Neuronal stem cell (in vitro differentiated cells): Measurements from ENCODE around the gene MFSD2A.

Experiments used
- DNase-seq: peaks from one replicate; pipeline ENCODE4 v3.0.0-alpha.2; 2013; ENCODE audit warnings: low spot score
- H2AFZ ChIP-seq: one replicate; pipeline ENCODE4 v1.6.1; 2013; ENCODE audit warnings: mild to moderate bottlenecking, low read length, inconsistent platforms
- H2AK5ac ChIP-seq: 2 replicates; pipeline ENCODE4 v1.6.1; 2013; ENCODE audit warnings: low read depth, mild to moderate bottlenecking, inconsistent platforms, low read length, moderate library complexity, mixed read lengths
- H2BK120ac ChIP-seq: 2 replicates; pipeline ENCODE4 v1.6.1; 2013; ENCODE audit warnings: low read depth, mild to moderate bottlenecking, inconsistent platforms, low read length, moderate library complexity, mixed read lengths
- H2BK12ac ChIP-seq: one replicate; pipeline ENCODE4 v1.6.1; 2013; ENCODE audit warnings: low read length, inconsistent platforms
- H2BK15ac ChIP-seq: 2 replicates; pipeline ENCODE4 v1.6.1; 2013; ENCODE audit warnings: mild to moderate bottlenecking, low read length, inconsistent platforms, mixed read lengths
- H2BK5ac ChIP-seq: one replicate; pipeline ENCODE4 v1.6.1; 2013; ENCODE audit warnings: inconsistent platforms, mild to moderate bottlenecking, low read length, moderate library complexity
- H3K14ac ChIP-seq: one replicate; pipeline ENCODE4 v1.6.1; 2013; ENCODE audit warnings: low read length, inconsistent platforms
- H3K18ac ChIP-seq: 2 replicates; pipeline ENCODE4 v1.6.1; 2013; ENCODE audit warnings: low read length, inconsistent platforms
- H3K23ac ChIP-seq: 2 replicates; pipeline ENCODE4 v1.6.1; 2013; ENCODE audit warnings: low read depth, mild to moderate bottlenecking, mixed read lengths, low read length, inconsistent platforms; ENCODE audit not compliant: poor library complexity
- H3K27ac ChIP-seq: replicated peaks from 3 replicates; pipeline ENCODE4 v1.5.1; 2013; ENCODE audit warnings: low read length, inconsistent platforms
- H3K27me3 ChIP-seq, 3 experiments: 2 replicates each; pipeline ENCODE4 v1.6.1; 2013; ENCODE audit warnings: low read length in 3 of 3, mild to moderate bottlenecking in 2 of 3, inconsistent platforms in 1 of 3, low read depth in 1 of 3, mixed read lengths in 1 of 3, moderate library complexity in 1 of 3; ENCODE audit not compliant: control insufficient read depth in 3 of 3, insufficient read depth in 3 of 3
- H3K36me3 ChIP-seq, 2 donors: replicated peaks in 1 of 2; 2 replicates each; pipeline ENCODE4 v1.6.1; 2013; ENCODE audit warnings: low read length in 2 of 2; ENCODE audit not compliant: control insufficient read depth in 2 of 2, insufficient read depth in 2 of 2
- H3K4ac ChIP-seq: 2 replicates; pipeline ENCODE4 v1.6.1; 2013; ENCODE audit warnings: inconsistent platforms, mild to moderate bottlenecking, low read length, moderate library complexity
- H3K4me1 ChIP-seq, 2 donors: 1 replicate in 1 of 2; 2 replicates in 1 of 2; pipeline ENCODE4 v1.6.1; 2013; ENCODE audit warnings: low read length in 2 of 2, low read depth in 1 of 2; ENCODE audit not compliant: control insufficient read depth in 2 of 2, insufficient read depth in 1 of 2
- H3K4me2 ChIP-seq: one replicate; pipeline ENCODE4 v1.6.1; 2013; ENCODE audit warnings: mild to moderate bottlenecking, low read length, inconsistent platforms; ENCODE audit not compliant: insufficient read depth, poor library complexity, severe bottlenecking
- H3K4me3 ChIP-seq, 2 donors: 2 replicates each; pipeline ENCODE4 v1.5.1; 2013; ENCODE audit warnings: low read length in 2 of 2, mild to moderate bottlenecking in 2 of 2, inconsistent platforms in 1 of 2, moderate library complexity in 1 of 2
- H3K79me1 ChIP-seq: one replicate; pipeline ENCODE4 v1.6.1; 2013; ENCODE audit warnings: low read depth, mild to moderate bottlenecking, inconsistent platforms, low read length, moderate library complexity
- H3K9ac ChIP-seq: one replicate; pipeline ENCODE4 v1.6.1; 2013; ENCODE audit warnings: mild to moderate bottlenecking, low read depth, low read length, inconsistent platforms; ENCODE audit not compliant: poor library complexity
- H3K9me3 ChIP-seq, 2 donors: replicated peaks in 1 of 2; 2 replicates each; pipeline versions ENCODE3 to v1.6.1; 2013; ENCODE audit warnings: low read length in 2 of 2, mild to moderate bottlenecking in 2 of 2, inconsistent platforms in 1 of 2, low read depth in 1 of 2, mixed read lengths in 1 of 2, moderate library complexity in 1 of 2; ENCODE audit not compliant: control insufficient read depth in 2 of 2, insufficient read depth in 1 of 2
- H4K8ac ChIP-seq: one replicate; pipeline ENCODE4 v1.6.1; 2013; ENCODE audit warnings: low read depth, mild to moderate bottlenecking, inconsistent platforms, low read length, moderate library complexity
- H4K91ac ChIP-seq: one replicate; pipeline ENCODE4 v1.6.1; 2013; ENCODE audit warnings: low read length, low read depth, mild to moderate bottlenecking, inconsistent platforms; ENCODE audit not compliant: poor library complexity
- WGBS, 2 donors: extraction: QIAGEN DNeasy Blood & Tissue Kit; methylation state at CpG; one replicate each; pipeline ENCODE4 v1.1.7; 2013; ENCODE audit warnings: missing lambda C conversion rate in 2 of 2, mixed read lengths in 1 of 2; ENCODE audit not compliant: insufficient read length in 2 of 2, insufficient replicate concordance in 1 of 2; ENCODE audit errors: extremely low coverage in 2 of 2; 5-methylcytosine and 5-hydroxymethylcytosine counted together

The MFSD2A gene

DNA sequence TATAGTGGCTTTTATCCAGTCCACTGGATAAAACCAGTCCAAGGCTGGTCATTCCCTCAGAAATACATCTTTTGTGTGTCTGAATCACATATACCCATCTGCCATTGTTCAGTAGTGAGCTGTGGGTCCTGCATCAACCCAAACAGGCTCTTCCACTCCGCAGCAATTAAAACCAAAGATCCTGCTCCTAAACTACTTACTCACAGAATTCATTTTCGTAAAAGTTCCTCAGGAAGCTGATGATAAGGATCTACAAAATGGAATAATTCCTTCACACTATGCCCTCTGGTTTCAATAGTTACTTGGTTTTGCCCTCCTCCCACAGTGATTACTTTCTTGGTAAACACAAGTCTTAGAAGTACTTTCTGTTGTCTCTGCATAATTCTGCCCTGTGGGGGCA, 5.1 kb upstream of the MFSD2A start:
- no peak overlapping the region for H3K9ac ChIP-seq
- no peak for DNase-seq
- H3K23ac ChIP-seq, result no peak overlapping the region
- no peak overlapping the region for H3K18ac ChIP-seq
- no peak overlapping the region for H3K4me3 ChIP-seq
- H2AK5ac ChIP-seq, result no peak overlapping the region
- H3K14ac ChIP-seq, result no peak overlapping the region
- H3K79me1 ChIP-seq, result no peaks in the 10 kb centered on the region
- H2AFZ ChIP-seq, result no peak overlapping the region
- WGBS, 2 donors, result no CpG with 5 or more reads among the region's 2 CpGs
- no peak overlapping the region for H3K4ac ChIP-seq
- no peak overlapping the region for H2BK12ac ChIP-seq
- peaks cover 0 to 9% of the 10 kb centered on the region in 2 donors for H3K9me3 ChIP-seq
- peaks cover 0 to 11% (median 0%) of the 10 kb centered on the region in 3 experiments for H3K27me3 ChIP-seq
- no peak overlapping the region for H2BK5ac ChIP-seq
- H3K4me2 ChIP-seq, result no peak overlapping the region
- H3K4me1 ChIP-seq, result peaks cover 4 to 11% of the 10 kb centered on the region in 2 donors
- no peak overlapping the region for H4K91ac ChIP-seq
- no peak overlapping the region for H3K27ac ChIP-seq
- no peak overlapping the region for H4K8ac ChIP-seq
- H3K36me3 ChIP-seq, result no peaks in the 10 kb centered on the region
- H2BK15ac ChIP-seq, result no peak overlapping the region
- no peak overlapping the region for H2BK120ac ChIP-seq

DNA sequence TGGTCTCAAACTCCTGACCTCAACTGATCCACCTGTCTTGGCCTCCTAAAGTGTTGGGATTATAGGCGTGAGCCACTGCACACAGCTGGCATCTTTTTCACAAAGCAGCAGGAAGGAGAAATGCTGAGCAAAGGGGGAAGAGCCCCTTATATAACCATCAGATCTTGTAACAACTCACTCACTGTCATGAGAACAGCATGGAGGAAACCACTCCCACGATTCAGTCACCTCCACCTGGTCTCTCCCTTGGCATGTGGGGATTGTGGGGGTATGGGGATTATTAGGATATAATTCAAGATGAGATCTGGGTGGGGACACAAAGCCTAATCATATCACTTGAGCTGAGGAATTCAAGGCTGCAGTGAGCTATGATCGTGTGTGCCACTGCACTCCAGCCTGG, 3.0 kb upstream of the MFSD2A start:
- Histone ChIP-seq H3K18ac (no peak overlapping the region), H3K9ac (no peak overlapping the region), H3K36me3 (peaks cover 0 to 2% of the 10 kb centered on the region in 2 donors), H2BK15ac (no peak overlapping the region), H2AK5ac (no peak overlapping the region), H2AFZ (no peak overlapping the region), H2BK120ac (no peak overlapping the region), H3K27me3 (peaks cover 0 to 27% (median 0%) of the 10 kb centered on the region in 3 experiments), H3K4ac (no peak overlapping the region), H3K79me1 (no peaks in the 10 kb centered on the region), H3K14ac (no peak overlapping the region), H3K4me1 (peaks cover 8 to 17% of the 10 kb centered on the region in 2 donors), H3K27ac (no peak overlapping the region), H3K9me3 (peaks cover 0 to 9% of the 10 kb centered on the region in 2 donors), H2BK5ac (no peak overlapping the region), H3K4me3 (no peak overlapping the region), H4K91ac (no peak overlapping the region), H2BK12ac (no peak overlapping the region), H3K4me2 (no peak overlapping the region), H3K23ac (no peak overlapping the region), H4K8ac (no peak overlapping the region)
- no peak for DNase-seq
- no CpG with 5 or more reads among the region's 3 CpGs for WGBS, 2 donors

DNA sequence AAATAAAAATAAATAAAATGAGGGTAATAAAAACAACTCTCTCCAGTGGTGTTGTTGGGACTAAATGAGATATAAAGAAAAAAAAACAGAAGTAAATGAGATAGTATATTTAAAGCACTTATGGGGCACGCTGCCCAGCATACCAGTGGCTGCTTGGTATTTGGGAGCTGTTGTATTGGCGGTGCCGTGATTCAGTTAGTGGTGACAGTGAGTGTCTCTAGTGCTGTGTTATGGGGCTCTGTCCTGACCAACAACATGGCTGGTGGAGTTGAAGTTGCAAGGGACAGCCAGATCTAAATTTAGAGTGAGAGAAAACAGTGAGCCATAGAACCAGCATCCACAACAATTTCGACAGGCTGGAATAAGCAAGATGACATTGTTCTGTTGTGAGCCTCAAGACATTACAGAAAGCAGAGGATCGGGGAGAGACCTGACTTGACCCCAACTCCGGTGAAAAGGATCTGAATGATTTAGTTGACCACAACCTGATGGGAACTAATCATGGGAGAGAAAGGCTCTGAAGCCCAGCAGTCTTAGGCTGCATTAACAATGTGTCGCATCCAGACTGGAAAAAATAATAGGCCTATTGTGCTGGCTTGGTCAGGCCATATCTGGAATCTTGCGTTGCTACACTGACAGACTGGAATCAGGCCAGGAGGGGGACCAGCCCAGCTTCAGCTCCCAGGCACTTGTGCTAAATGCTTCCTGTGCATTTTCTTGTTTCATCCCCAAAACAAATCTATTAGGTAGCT, 2.4 kb upstream of the MFSD2A start:
- Histone ChIP-seq H2AFZ (peak overlapping the region; percentile 76), H3K27me3 (peaks cover 0 to 30% (median 0%) of the 10 kb centered on the region in 3 experiments), H3K18ac (no peak overlapping the region), H3K79me1 (no peaks in the 10 kb centered on the region), H2BK12ac (no peak overlapping the region), H2BK5ac (no peak overlapping the region), H3K36me3 (peaks cover 0 to 8% of the 10 kb centered on the region in 2 donors), H3K4me1 (peaks cover 8 to 17% of the 10 kb centered on the region in 2 donors), H2BK15ac (no peak overlapping the region), H3K14ac (no peak overlapping the region), H3K27ac (no peak overlapping the region), H3K4me2 (no peak overlapping the region), H2AK5ac (no peak overlapping the region), H3K4me3 (no peak overlapping the region), H4K8ac (no peak overlapping the region), H3K9me3 (peaks cover 0 to 9% of the 10 kb centered on the region in 2 donors), H3K4ac (no peak overlapping the region), H3K9ac (no peak overlapping the region), H4K91ac (no peak overlapping the region), H3K23ac (no peak overlapping the region), H2BK120ac (no peak overlapping the region)
- WGBS, 2 donors, result no CpG with 5 or more reads among the region's 8 CpGs
- DNase-seq, result no peak

DNA sequence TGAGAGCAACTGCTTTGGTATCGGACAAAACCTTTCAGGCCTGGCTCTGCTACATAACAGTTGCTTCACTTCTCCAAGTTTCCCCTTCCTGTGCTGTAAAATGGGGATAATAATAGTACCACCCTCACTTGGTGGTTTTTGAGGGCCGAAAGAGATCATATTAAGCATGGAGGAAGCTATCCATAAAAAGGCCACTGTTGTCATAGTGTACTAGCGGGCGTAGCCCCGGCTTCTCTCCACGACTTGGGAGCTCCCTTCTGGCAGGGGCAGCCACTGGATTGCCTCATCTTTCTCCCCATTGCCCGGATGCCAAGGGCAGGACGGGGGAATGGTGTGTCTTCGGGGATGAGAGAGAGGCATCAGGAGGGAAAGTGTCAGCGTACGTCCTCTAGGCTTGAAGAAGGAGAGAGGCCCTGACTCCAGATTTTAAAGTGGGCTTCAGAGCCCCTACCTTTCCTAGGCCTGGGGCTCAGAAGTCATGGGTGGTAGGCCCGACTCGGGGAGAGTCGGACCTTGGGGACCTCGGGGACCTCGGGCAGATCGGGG, 548 bp upstream of the MFSD2A start:
- Histone ChIP-seq H3K4me1 (peaks cover 8 to 17% of the 10 kb centered on the region in 2 donors), H3K27ac (no peak overlapping the region), H3K18ac (no peak overlapping the region), H3K14ac (no peak overlapping the region), H3K4ac (no peak overlapping the region), H3K4me3 (peak overlapping the region in 1 of 2 donors; percentile 87), H2BK120ac (no peak overlapping the region), H2AFZ (peak overlapping the region; percentile 87), H3K36me3 (peaks cover 0 to 24% of the 10 kb centered on the region in 2 donors), H3K9me3 (peaks cover 0 to 9% of the 10 kb centered on the region in 2 donors), H3K4me2 (peak overlapping the region; percentile 95), H2BK12ac (no peak overlapping the region), H3K27me3 (peaks cover 0 to 34% (median 0%) of the 10 kb centered on the region in 3 experiments), H4K91ac (no peak overlapping the region), H3K9ac (no peak overlapping the region), H2BK15ac (no peak overlapping the region), H3K23ac (no peak overlapping the region), H3K79me1 (no peaks in the 10 kb centered on the region), H2AK5ac (no peak overlapping the region), H2BK5ac (no peak overlapping the region), H4K8ac (no peak overlapping the region)
- no CpG with 5 or more reads among the region's 17 CpGs for WGBS, 2 donors
- DNase-seq, result no peak
